ENCODE data around the gene HEYL. TPM values are rescaled to one million over a fixed set of nuclear protein-coding genes. Genes with fewer than 3 reads are reported as not detected.

HEYL gene
- total RNA-seq, 6 experiments from 2014 or later: not detected

GRCh38 chr1:39684313-39684664, 44.8 kb upstream of the HEYL start:
- Mint-ChIP-seq H3K9me3 (no peaks in the 10 kb centered on the region), H3K36me3 (ENCODE audit: low read depth) (no peaks in the 10 kb centered on the region), H3K4me1 (ENCODE audit: low read depth) (peaks cover 19% of the 10 kb centered on the region; the same call in 1 of the 2 replicates), H3K27me3 (ENCODE audit: insufficient read depth) (peaks cover 56% of the 10 kb centered on the region), H3K4me3 (no peak overlapping the region), H3K27ac (no peak overlapping the region)
- no peak for DNase-seq
- no peak for TF ChIP-seq CTCF (IDR thresholded peaks at IDR 0.05)

GRCh38 chr1:39683591-39684312, 44.3 kb upstream of the HEYL start:
- H3K27ac Mint-ChIP-seq: no peak overlapping the region
- no peaks in the 10 kb centered on the region for H3K36me3 Mint-ChIP-seq (ENCODE audit: low read depth)
- no peak overlapping the region for H3K4me3 Mint-ChIP-seq
- peaks cover 19% of the 10 kb centered on the region; the same call in 1 of the 2 replicates for H3K4me1 Mint-ChIP-seq (ENCODE audit: low read depth)
- no peak for TF ChIP-seq CTCF (IDR thresholded peaks at IDR 0.05)
- peaks cover 53% of the 10 kb centered on the region for H3K27me3 Mint-ChIP-seq (ENCODE audit: insufficient read depth)
- no peak for DNase-seq
- H3K9me3 Mint-ChIP-seq: no peaks in the 10 kb centered on the region

- Mint-ChIP-seq H3K27ac (no peak overlapping the region), H3K36me3 (ENCODE audit: low read depth) (no peaks in the 10 kb centered on the region), H3K27me3 (ENCODE audit: insufficient read depth) (peaks cover 45% of the 10 kb centered on the region), H3K9me3 (no peaks in the 10 kb centered on the region), H3K4me1 (ENCODE audit: low read depth) (peaks cover 18% of the 10 kb centered on the region), H3K4me3 (no peak overlapping the region)
- TF ChIP-seq CTCF (IDR thresholded peaks at IDR 0.05): no peak
- DNase-seq: no peak
Observed at GRCh38 chr1:39681999-39682398, 42.6 kb upstream of the HEYL start.

GRCh38 chr1:39681294-39681693, 41.9 kb upstream of the HEYL start:
- Mint-ChIP-seq H3K27ac (no peak overlapping the region), H3K9me3 (no peaks in the 10 kb centered on the region), H3K4me1 (ENCODE audit: low read depth) (peaks cover 25% of the 10 kb centered on the region), H3K27me3 (ENCODE audit: insufficient read depth) (peaks cover 45% of the 10 kb centered on the region), H3K36me3 (ENCODE audit: low read depth) (no peaks in the 10 kb centered on the region), H3K4me3 (no peak overlapping the region)
- no peak for TF ChIP-seq CTCF (IDR thresholded peaks at IDR 0.05)
- no peak for DNase-seq

- Mint-ChIP-seq H3K36me3 (ENCODE audit: low read depth) (no peaks in the 10 kb centered on the region), H3K27ac (no peak overlapping the region), H3K4me3 (no peak overlapping the region), H3K9me3 (no peaks in the 10 kb centered on the region), H3K27me3 (ENCODE audit: insufficient read depth) (peaks cover 43% of the 10 kb centered on the region), H3K4me1 (ENCODE audit: low read depth) (peaks cover 27% of the 10 kb centered on the region)
- TF ChIP-seq CTCF (IDR thresholded peaks at IDR 0.05): no peak
- DNase-seq: no peak
Observed at GRCh38 chr1:39680751-39681150, 41.3 kb upstream of the HEYL start.

Measured in HFFc6 (cell line).